Iris pigment epithelial cell (primary cell): ENCODE data around the gene CDRT15L2.
A peak's percentile ranks its signal among the peaks of the same experiment; 100 is the strongest.
"Not testable (repeated sequence)": the region's sequence is repeated elsewhere in the genome, so short reads cannot be mapped to it uniquely, and the experiment has no call there.

ENCODE experiments used
- DNase-seq: peaks from one replicate; pipeline ENCODE4 v3.0.0-alpha.2; 2011; ENCODE audit warnings: low read depth

Gene CDRT15L2

DNA sequence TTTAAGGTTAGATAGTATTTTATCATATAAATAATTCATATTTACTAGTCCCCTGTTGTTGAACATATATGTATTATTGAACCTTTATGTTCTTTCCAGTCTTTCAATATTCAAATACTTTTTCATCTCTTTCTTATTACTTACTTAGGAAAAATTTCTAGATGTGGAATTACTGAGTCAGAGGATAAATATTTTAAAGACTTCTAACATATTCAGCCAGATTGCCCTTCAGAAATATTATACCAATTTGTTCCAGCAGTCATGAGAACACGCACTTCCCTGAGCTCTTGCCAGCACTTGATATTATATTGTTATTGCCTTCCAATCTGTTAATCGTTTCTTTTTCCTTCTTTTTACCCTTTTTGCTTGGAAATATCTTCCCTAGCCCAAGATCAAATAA, 4.5 kb upstream of the CDRT15L2 start:
- peak; percentile 22 for DNase-seq

GRCh38 chr17:20583891-20584577, 4.5 kb downstream of the CDRT15L2 start:
- not testable (repeated sequence) for DNase-seq

DNA sequence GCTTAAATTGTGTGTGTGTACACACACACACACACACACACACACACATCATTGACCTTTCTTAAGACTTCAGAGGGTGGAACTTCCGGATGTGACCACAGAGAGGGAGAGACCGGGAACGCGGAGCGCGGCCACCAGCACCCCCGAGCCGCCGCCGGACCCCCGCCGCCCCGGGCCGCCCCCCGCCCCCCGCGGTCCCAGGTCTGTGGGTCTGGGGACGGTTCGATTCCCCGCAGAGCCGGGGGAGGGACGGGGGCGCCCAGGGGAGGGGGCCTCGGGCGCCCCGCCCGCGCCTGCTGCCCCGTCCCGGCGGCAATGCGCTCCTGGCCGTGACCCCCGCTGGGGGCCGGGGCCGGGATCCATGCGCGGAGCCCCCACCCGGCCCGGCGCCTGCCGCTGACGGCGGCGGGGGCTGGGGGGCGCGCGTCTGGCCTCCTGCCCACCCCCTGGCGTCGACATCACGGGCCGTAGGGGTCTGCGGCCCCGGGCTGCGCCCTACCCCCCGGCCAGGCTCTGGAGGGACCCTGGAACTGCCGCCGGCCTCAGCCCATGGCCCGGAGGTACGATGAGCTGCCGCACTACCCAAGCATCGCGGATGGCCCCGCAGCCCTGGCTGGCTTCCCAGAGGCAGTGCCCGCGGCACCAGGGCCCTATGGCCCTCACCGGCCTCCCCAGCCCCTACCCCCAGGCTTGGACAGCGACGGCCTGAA, 9.4 kb downstream of the CDRT15L2 start:
- peak; percentile 8 for DNase-seq

DNA sequence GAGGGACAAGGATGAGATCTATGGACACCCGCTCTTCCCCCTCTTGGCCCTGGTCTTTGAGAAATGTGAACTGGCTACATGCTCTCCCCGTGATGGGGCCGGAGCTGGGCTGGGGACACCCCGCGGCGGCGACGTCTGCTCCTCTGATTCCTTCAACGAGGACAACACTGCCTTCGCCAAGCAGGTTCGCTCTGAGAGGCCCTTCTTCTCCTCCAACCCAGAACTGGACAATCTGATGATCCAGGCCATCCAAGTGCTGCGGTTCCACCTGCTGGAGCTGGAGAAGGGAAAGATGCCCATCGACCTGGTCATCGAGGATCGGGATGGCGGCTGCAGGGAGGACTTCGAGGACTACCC, 9.9 kb downstream of the CDRT15L2 start:
- not testable (repeated sequence) for DNase-seq

DNA sequence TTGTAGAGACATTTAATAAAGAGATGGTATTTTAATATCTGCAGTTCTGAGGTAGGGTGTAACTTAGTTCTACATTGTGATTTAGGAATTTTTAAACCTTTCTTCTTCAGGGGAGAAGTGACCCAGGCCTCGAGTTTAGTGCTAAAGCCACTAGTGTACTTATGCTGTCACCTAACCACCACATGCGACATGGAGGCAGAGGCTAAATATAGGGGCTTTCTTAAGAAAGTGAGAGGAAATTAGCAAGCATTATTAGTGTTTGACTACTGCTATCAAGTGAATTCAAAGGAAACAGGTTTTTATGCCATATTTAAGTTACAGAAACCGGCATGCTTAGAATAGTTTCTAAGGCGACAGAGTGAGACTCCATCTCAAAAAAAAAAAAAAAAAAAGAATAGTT, 11.5 kb downstream of the CDRT15L2 start:
- DNase-seq = not testable (repeated sequence)

DNA sequence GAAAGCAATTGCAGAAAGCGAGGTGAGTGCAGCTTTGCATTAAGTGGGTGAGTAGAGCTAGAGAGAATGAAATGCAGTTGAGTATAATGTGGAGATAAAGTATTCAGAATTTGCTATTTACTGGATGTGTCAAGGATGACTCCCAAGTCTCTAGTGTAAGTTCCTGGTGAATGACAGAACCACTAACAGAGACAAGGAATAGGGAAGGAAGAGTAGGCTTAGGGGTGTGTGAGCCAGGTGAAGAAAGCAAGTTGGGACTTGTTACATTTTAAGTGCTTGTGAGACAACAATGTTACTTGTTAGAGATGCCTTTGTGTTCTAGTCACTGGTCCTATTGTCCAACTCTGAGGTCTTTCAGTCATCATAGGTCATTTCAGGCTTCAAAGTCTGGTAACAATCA, 26.0 kb downstream of the CDRT15L2 start:
- not testable (repeated sequence) for DNase-seq

- DNase-seq = not testable (repeated sequence)
Measured at GRCh38 chr17:20609490-20609889, 30.0 kb downstream of the CDRT15L2 start.

- DNase-seq = no peak
Measured at GRCh38 chr17:20611309-20611708, 31.8 kb downstream of the CDRT15L2 start.

DNA sequence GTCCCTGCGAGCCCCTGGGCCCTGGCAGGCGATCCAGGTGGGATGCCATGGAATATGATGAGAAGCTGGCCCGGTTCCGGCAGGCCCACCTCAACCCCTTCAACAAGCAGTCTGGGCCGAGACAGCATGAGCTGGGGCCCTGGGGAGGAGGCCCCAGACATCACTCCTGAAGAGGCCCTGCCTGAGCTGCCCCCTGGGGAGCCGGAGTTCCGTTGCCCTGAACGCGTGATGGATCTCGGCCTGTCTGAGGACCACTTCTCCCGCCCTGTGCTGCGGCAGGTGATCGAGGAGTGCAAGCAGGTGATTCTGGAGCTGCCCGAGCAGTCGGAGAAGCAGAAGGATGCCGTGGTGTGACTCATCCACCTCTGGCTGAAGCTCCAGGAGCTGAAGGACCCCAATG, 33.1 kb downstream of the CDRT15L2 start:
- no peak for DNase-seq

DNA sequence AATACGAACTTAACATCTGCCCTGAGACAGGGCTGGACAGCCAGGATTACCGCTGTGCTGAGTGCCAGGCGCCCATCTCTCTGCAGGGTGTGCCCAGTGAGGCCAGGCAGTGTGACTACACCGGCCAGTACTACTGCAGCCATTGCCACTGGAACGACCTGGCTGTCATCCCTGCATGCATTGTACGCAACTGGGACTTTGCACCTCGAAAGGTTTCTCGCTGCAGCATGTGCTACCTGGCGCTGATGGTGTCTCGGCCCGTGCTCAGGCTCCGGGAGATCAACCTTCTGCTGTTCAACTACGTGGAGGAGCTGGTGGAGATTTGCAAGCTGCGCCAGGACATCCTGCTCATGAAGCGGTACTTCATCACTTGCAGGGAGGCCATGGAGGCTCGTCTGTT, 33.7 kb downstream of the CDRT15L2 start:
- no peak for DNase-seq

GRCh38 chr17:20613905-20614304, 34.4 kb downstream of the CDRT15L2 start:
- no peak for DNase-seq

DNA sequence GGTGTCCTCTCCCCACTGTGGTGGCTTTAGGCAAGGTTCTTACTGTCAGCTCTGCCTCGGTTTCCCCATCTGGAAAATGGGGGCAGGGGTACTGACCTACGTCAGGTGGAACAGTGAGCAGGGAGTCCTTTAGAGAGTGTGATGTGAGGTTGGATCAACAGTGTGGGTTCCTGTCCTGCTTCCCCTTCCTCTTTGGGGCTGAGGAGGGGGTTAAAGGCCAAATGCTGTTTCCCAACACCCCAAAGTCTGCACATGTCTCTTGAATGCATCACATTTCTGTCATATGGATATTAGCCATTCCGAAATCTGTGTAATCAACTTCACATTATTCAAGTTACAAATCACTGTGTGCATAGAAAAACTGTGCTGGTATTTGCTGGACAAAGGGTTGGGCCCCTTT, 35.9 kb downstream of the CDRT15L2 start:
- not testable (repeated sequence) for DNase-seq
